Measurements from ENCODE around the gene HEG1. TPM values are rescaled to one million over a fixed set of nuclear protein-coding genes. Genes with fewer than 3 reads are reported as not detected.

HEG1 gene
- total and polyA plus RNA-seq, 2 of the 8 experiments (the other 6 are each of a cell fraction or from before 2014, with no cell fraction given): 5.3 to 9.7 TPM

- H4K5ac ChIP-seq (ENCODE audit: insufficient read length, low read depth, low read length): no peak overlapping the region
- no peaks in the 10 kb centered on the region for H3K79me1 ChIP-seq (ENCODE audit: low read depth, low read length)
- H3K4ac ChIP-seq (replicated peaks; ENCODE audit: insufficient read length, low read depth, low read length): no peak overlapping the region
- H3K9ac ChIP-seq (replicated peaks in 1 of 4; ENCODE audit: extremely low read depth in 1 of 4, low read depth in 3 of 4, low read length in 3 of 4): no peak overlapping the region
- WGBS, 2 experiments (ENCODE audit: extremely low coverage in 1 of 2, insufficient coverage in 1 of 2, insufficient read length in 1 of 2, insufficient replicate concordance in 2 of 2, low coverage in 1 of 2, low lambda C conversion rate in 2 of 2, missing lambda C conversion rate in 1 of 2): 100% methylated on average over 1 of the region's 1 CpG
- no peak overlapping the region for H2BK5ac ChIP-seq (ENCODE audit: low read depth, low read length)
- no peak overlapping the region for H3K14ac ChIP-seq (ENCODE audit: insufficient read length)
- H2BK20ac ChIP-seq (ENCODE audit: low read length): no peak overlapping the region
- no peak overlapping the region for H2BK12ac ChIP-seq (ENCODE audit: low read depth, low read length)
- ChIA-PET POLR2A (ENCODE audit: partially characterized antibody) (interaction anchor here (0.5 to 0.9 kb wide), 2 partner anchors 12 to 483 kb away, joined by 3 read pairs; no protein-coding TSS in a partner anchor), CTCF (ENCODE audit: partially characterized antibody) (interaction anchor here (1.0 kb wide), 1 partner anchor 8 kb away, joined by 3 read pairs; no protein-coding TSS in a partner anchor)
- no peak overlapping the region for H4K91ac ChIP-seq (replicated peaks; ENCODE audit: insufficient read length, low read length)
- no peak overlapping the region for H3K56ac ChIP-seq (replicated peaks; ENCODE audit: insufficient read length, low read depth, low read length)
- H3K27ac ChIP-seq (ENCODE audit: low read depth, low read length): no peak overlapping the region
- no peak overlapping the region for H4K8ac ChIP-seq (ENCODE audit: extremely low read depth, insufficient read depth, low read length)
- H3K23ac ChIP-seq (ENCODE audit: insufficient read length): no peak overlapping the region
- FAIRE-seq: no peak
- no peaks in the 10 kb centered on the region for H3K27me3 ChIP-seq (replicated peaks in 1 of 4; ENCODE audit: control insufficient read depth in 3 of 4, extremely low read depth in 1 of 4, insufficient read depth in 3 of 4, low read length in 3 of 4)
- H2BK120ac ChIP-seq (replicated peaks; ENCODE audit: low read depth, low read length): no peak overlapping the region
- H3K23me2 ChIP-seq (ENCODE audit: low read depth, low read length): no peaks in the 10 kb centered on the region
- H3K4me3 ChIP-seq (ENCODE audit: extremely low read depth in 1 of 4, insufficient read depth in 2 of 4, low read depth in 3 of 4, low read length in 4 of 4): no peak overlapping the region
- no peaks in the 10 kb centered on the region for H3K79me2 ChIP-seq (ENCODE audit: control insufficient read depth in 1 of 2, insufficient read depth in 2 of 2, low read length in 2 of 2)
- H2AFZ ChIP-seq (ENCODE audit: low read length): no peak overlapping the region
- no peak for DNase-seq (ENCODE audit: low read depth in 1 of 2, low spot score in 2 of 2)
- no peak for TF ChIP-seq KDM5A (IDR thresholded peaks at IDR 0.05; ENCODE audit: low read length)
- no peak for TF ChIP-seq PHF8 (conservative IDR thresholded peaks at IDR 0.05; ENCODE audit: low read depth, low read length)
- no peak for TF ChIP-seq POLR2A (IDR thresholded peaks at IDR 0.05; ENCODE audit: control extremely low read depth in 1 of 2, low read depth in 2 of 2, low read length in 2 of 2)
- no peak for TF ChIP-seq HDAC6 (IDR thresholded peaks at IDR 0.05; ENCODE audit: low read depth, low read length)
- TF ChIP-seq MAFK (IDR thresholded peaks at IDR 0.05; ENCODE audit: low read depth, low read length): no peak
- no peak for TF ChIP-seq GABPA (IDR thresholded peaks at IDR 0.05; ENCODE audit: borderline replicate concordance, insufficient read depth, low read length)
- no peak for TF ChIP-seq RXRA (IDR thresholded peaks at IDR 0.05; ENCODE audit: insufficient read depth, low read depth, low read length)
- TF ChIP-seq POLR2AphosphoS5 (IDR thresholded peaks at IDR 0.05; ENCODE audit: low read depth, low read length): no peak
- TF ChIP-seq YY1 (IDR thresholded peaks at IDR 0.05; ENCODE audit: low read depth, low read length): no peak
- TF ChIP-seq TEAD4 (IDR thresholded peaks at IDR 0.05; ENCODE audit: low read depth, low read length): no peak
- no peak for TF ChIP-seq ZNF274 (IDR thresholded peaks at IDR 0.05; ENCODE audit: borderline replicate concordance, extremely low read depth, low read length)
- no peak for TF ChIP-seq CBX5 (IDR thresholded peaks at IDR 0.05; ENCODE audit: low read depth, low read length)
- no peak overlapping the region for H2AK5ac ChIP-seq (ENCODE audit: low read depth, low read length)
- H3K36me3 ChIP-seq (ENCODE audit: control insufficient read depth in 2 of 4, insufficient read depth in 4 of 4, low read length in 3 of 4): no peaks in the 10 kb centered on the region; a peak in 2 of 8 replicates
- H3K18ac ChIP-seq (ENCODE audit: extremely low read depth, low read length): no peak overlapping the region
- no peaks in the 10 kb centered on the region for H4K20me1 ChIP-seq (replicated peaks in 1 of 2; ENCODE audit: control insufficient read depth in 1 of 2, insufficient read depth in 2 of 2, low read length in 2 of 2)
- H2BK15ac ChIP-seq (ENCODE audit: low read length): no peak overlapping the region
- H3K9me3 ChIP-seq (ENCODE audit: insufficient read depth in 2 of 2, low read depth in 1 of 2, low read length in 1 of 2): no peaks in the 10 kb centered on the region
- H3K4me1 ChIP-seq (replicated peaks in 1 of 4; ENCODE audit: control insufficient read depth in 3 of 4, insufficient read depth in 4 of 4, low read length in 3 of 4): peaks cover 0 to 6% (median 0%) of the 10 kb centered on the region in 4 experiments; a peak in 1 of 7 replicates
- no peak overlapping the region for H3K4me2 ChIP-seq (ENCODE audit: insufficient read depth in 1 of 2, low read depth in 2 of 2, low read length in 2 of 2)
Observed at GRCh38 chr3:125105116-125105515, 49.3 kb upstream of the HEG1 start.

All from H1 (cell line).